ENCODE measurements around the gene MRGPRX3. TPM values are rescaled to one million over a fixed set of nuclear protein-coding genes. Genes with fewer than 3 reads are reported as not detected.

The MRGPRX3 gene
- total and polyA plus RNA-seq, 12 donors = not detected

DNA sequence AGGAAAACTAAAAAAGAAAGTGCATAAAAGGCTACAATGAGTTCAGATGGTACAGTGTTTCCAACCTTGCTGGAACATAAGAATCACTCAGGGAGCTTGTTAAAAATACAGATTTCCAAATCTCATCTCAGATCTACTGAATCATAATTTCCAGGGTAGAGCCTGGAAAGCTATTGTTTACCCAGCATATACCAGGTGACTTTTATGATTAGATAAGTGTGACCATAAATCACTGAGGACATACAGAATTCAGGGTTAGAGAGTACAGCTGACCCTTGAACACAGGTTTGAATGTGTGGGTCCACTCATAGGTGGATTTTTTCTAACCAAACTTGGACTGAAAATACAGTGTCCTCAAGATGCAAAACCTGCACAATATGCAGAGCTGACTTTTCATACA, 38.4 kb upstream of the MRGPRX3 start:
- H3K27ac ChIP-seq = no peak overlapping the region
- DNase-seq = no peak
- H3K9me3 ChIP-seq = no peaks in the 10 kb centered on the region
- TF ChIP-seq, protein P1, sequence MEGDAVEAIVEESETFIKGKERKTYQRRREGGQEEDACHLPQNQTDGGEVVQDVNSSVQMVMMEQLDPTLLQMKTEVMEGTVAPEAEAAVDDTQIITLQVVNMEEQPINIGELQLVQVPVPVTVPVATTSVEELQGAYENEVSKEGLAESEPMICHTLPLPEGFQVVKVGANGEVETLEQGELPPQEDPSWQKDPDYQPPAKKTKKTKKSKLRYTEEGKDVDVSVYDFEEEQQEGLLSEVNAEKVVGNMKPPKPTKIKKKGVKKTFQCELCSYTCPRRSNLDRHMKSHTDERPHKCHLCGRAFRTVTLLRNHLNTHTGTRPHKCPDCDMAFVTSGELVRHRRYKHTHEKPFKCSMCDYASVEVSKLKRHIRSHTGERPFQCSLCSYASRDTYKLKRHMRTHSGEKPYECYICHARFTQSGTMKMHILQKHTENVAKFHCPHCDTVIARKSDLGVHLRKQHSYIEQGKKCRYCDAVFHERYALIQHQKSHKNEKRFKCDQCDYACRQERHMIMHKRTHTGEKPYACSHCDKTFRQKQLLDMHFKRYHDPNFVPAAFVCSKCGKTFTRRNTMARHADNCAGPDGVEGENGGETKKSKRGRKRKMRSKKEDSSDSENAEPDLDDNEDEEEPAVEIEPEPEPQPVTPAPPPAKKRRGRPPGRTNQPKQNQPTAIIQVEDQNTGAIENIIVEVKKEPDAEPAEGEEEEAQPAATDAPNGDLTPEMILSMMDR (IDR thresholded peaks at IDR 0.05) = no peak
- peaks cover 0 to 89% (median 40%) of the 10 kb centered on the region in 9 donors for H3K36me3 ChIP-seq
- no peak for ATAC-seq
- H3K4me3 ChIP-seq = no peak overlapping the region
- H3K4me1 ChIP-seq = no peaks in the 10 kb centered on the region
- intact Hi-C loops (cut with DNase I) = no loop called here
- no peaks in the 10 kb centered on the region for H3K27me3 ChIP-seq

DNA sequence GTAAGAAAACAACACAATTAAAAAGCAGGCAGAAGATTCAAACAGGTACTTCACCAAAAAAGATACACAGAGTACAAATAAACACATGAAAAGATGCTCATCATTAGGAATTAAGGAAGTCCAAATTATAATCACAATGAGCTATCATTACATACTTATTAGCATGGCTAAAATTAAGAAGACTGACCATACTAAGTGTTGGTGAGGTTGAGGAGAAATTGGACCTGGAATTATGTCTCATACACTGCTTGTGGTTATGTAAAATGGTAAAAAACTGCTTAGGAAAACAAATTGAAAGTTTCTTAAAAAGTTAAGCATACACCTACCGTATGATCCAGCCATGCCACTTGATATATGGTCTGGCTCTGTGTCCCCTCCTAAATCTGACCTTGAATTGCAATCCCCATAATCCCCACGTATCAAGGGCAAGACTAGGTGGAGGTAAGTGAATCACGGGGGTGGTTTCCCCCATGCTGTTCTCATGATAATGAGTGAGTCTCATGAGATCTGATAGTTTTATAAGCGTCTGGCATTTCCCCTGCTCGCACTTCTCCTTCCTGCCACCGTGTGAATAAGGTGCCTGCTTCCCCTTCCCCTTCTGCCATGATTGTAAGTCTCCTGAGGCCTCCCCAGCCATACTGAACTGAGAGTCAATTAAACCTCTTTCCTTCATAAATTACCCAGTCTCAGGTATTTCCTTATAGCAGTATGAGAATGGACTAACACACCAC, 31.3 kb upstream of the MRGPRX3 start:
- ATAC-seq (no peak), DNase-seq (no peak)
- peaks cover 0 to 62% (median 9%) of the 10 kb centered on the region in 9 donors for H3K36me3 ChIP-seq
- peaks cover 0 to 14% (median 13%) of the 10 kb centered on the region in 9 donors for H3K4me1 ChIP-seq
- H3K27me3 ChIP-seq = no peaks in the 10 kb centered on the region
- 44 to 49% methylated on average over 6 of the region's 6 CpGs for WGBS, 2 donors
- no peak overlapping the region for H3K4me3 ChIP-seq
- TF ChIP-seq, protein P1 (IDR thresholded peaks at IDR 0.05) = no peak
- intact Hi-C loops (cut with DNase I) = loop anchor here in 4 of 10 donors (10.0 kb wide), 2 partner anchors 86 to 106 kb away; partner anchors contain the start of gene SERGEF (in 2 of the 4)
- H3K27ac ChIP-seq = no peak overlapping the region
- no peaks in the 10 kb centered on the region for H3K9me3 ChIP-seq

DNA sequence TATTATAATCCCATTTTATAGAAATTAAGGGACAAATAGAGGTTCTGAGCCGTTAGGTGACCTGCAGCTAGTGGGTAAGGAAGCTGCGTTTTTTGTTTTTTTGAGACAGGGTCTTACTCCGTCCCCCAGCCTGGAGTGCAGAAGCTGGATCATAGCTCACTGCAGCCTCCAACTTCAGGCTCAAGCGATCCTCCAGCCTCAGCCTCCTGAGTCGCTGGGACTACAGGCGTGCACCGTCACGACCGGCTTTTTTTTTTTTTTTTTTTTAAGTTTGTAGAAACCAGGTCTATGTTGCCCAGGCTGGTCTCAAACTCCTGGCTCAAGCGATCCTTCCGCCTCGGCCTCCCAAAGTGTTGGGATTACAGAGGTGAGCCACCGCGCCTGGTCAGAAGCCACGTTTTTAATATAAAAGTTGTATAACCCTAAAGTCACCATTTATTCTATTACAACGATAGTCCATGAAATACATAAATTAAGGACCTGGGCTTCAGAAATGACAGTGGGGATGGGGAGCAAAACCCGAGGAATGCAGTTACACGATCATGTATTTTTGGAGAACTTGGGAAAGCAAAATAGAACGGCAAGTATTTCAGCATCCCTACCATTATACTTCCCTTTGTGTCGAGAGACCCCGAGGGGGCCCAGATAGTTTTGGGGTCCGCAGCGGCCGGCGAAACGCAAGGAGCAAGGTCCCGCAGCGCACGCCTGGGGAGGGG, 27.1 kb upstream of the MRGPRX3 start:
- Histone ChIP-seq H3K36me3 (peaks cover 0 to 35% (median 5%) of the 10 kb centered on the region in 9 donors), H3K9me3 (no peaks in the 10 kb centered on the region), H3K27me3 (peaks cover 0 to 7% (median 0%) of the 10 kb centered on the region in 7 donors), H3K4me3 (peak overlapping the region; percentile 79 to 99 (median 93)), H3K27ac (peak overlapping the region in 9 of 10 donors; percentile 37 to 88 (median 76)), H3K4me1 (peaks cover 0 to 20% (median 14%) of the 10 kb centered on the region in 9 donors)
- no peak for ATAC-seq
- intact Hi-C loops (cut with DNase I) = loop anchor here in 5 of 10 donors (5.0 to 10.0 kb wide), 4 partner anchors 90 to 113 kb away; partner anchors contain the start of gene SERGEF (in 3 of the 5)
- DNase-seq = no peak
- 20 to 25% methylated on average over 29 of the region's 29 CpGs for WGBS, 2 donors
- TF ChIP-seq, protein P1 (IDR thresholded peaks at IDR 0.05) = no peak

DNA sequence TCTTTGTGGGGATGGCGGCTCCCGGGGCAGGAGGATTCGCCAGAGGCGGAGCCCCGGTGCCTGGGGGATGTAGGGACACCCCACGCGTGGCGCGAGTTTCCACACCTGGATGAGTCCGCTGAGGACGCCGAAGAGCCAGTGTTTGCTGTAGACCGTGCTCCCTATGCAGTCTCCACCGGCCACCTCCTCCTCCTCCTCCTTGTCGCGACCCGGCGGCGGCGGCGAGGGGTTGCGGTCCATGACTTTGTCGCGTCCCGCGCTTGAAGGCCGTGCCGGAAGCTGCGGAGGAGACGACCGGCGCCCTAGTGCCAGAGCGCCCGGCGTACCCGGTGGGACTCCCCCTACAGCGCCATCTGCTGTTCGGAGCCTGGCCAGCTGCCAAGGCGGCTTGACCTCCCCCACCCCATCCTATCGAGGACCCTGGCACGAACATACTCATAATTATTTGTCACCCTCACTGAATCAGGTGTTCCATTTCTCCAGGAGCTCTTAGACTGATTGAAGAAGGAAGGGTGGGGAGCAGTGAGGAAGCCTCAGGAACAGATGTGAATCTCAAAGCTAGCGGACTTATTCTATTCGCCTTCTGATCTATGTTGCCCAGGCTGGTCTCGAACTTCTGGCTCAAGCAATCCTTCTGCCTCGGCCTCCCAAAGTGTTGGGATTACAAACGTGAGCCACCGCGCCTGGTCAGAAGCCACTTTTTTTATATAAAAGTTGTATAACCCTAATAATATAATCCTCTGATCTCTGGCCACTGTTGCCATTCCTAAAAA, 26.4 kb upstream of the MRGPRX3 start, which contains the start of gene SAAL1:
TSS of gene SAAL1 (minus strand) at position 281 of the 773 bp plus-strand sequence. CDS start at position 240, 41 bp downstream.
- Histone ChIP-seq H3K4me3 (peak within 1 kb of the TSS; percentile 79 to 99 (median 93)), H3K9me3 (no peaks in the 10 kb centered on the region), H3K27me3 (peaks cover 0 to 13% (median 4%) of the 10 kb centered on the region in 7 donors), H3K36me3 (peaks cover 0 to 28% (median 5%) of the 10 kb centered on the region in 9 donors), H3K27ac (peak within 1 kb of the TSS in 9 of 10 donors; percentile 37 to 88 (median 76)), H3K4me1 (peaks cover 0 to 20% (median 14%) of the 10 kb centered on the region in 9 donors)
- TF ChIP-seq, protein P1 (IDR thresholded peaks at IDR 0.05) = peak; percentile 35 to 93 (median 72)
- WGBS, 2 donors = 5% methylated on average over 48 of the region's 48 CpGs
- ATAC-seq (peak; percentile 97 to 99 (median 98)), DNase-seq (peak; percentile 85 to 90)
- intact Hi-C loops (cut with DNase I) = loop anchor here in 6 of 10 donors (2.0 to 10.0 kb wide), 5 partner anchors 91 to 114 kb away; partner anchors contain the start of gene SERGEF (in 4 of the 6)

All from heart right ventricle (tissue), 16 donors.